HCT116 (cell line): ENCODE data around the gene SEMA3G.

Experiments used
- EGR1 ChIP-seq: IDR thresholded peaks from 2 replicates; pipeline ENCODE4 v1.6.1; 2012; ENCODE audit warnings: low read depth
- EZH2 ChIP-seq: fragments of 200-600 bp; sonication (generic); IDR thresholded peaks from 2 replicates; pipeline ENCODE4 v1.6.1; 2017; ENCODE audit warnings: antibody characterized with exemption, mixed run types
- EZH2phosphoT487 ChIP-seq: fragments of 200-600 bp; IDR thresholded peaks from 2 replicates; pipeline ENCODE4 v1.6.1; 2018; ENCODE audit warnings: antibody characterized with exemption, borderline replicate concordance
- POLR2A ChIP-seq: IDR thresholded peaks from 2 replicates; pipeline ENCODE4 v1.7.0; 2011; ENCODE audit warnings: borderline replicate concordance; ENCODE audit not compliant: insufficient read depth, insufficient read length; ENCODE audit errors: extremely low read depth
- POLR2AphosphoS5 ChIP-seq: IDR thresholded peaks from 2 replicates; pipeline ENCODE4 v1.6.1; 2011; ENCODE audit warnings: mild to moderate bottlenecking, low read depth, low read length, moderate library complexity
- SP1 ChIP-seq: IDR thresholded peaks from 2 replicates; pipeline ENCODE4 v1.6.1; 2012; ENCODE audit warnings: low read depth
- TF ChIP-seq, protein P1 (sequence below): IDR thresholded peaks from 2 replicates; pipeline ENCODE4 v1.6.1; 2012
- TF ChIP-seq, protein P2 (sequence below), 3 experiments: fragments of 200-600 bp in 1 of 3; sonication (generic) in 1 of 3; IDR thresholded peaks in 2 of 3; conservative IDR thresholded peaks in 1 of 3; 2 replicates each; pipeline ENCODE4 v1.5.1; 2012 to 2017; ENCODE audit warnings: low read depth in 2 of 3, low read length in 2 of 3, antibody characterized with exemption in 1 of 3, borderline replicate concordance in 1 of 3, control low read depth in 1 of 3, mild to moderate bottlenecking in 1 of 3, mixed read lengths in 1 of 3, mixed run types in 1 of 3, moderate library complexity in 1 of 3; ENCODE audit not compliant: insufficient read depth in 1 of 3
- TF ChIP-seq, protein P3 (sequence below): IDR thresholded peaks from 2 replicates; pipeline ENCODE4 v1.6.1; 2012; ENCODE audit warnings: low read depth

- TF ChIP-seq EZH2 = no peak
- TF ChIP-seq POLR2AphosphoS5 = no peak
- TF ChIP-seq, protein P1, sequence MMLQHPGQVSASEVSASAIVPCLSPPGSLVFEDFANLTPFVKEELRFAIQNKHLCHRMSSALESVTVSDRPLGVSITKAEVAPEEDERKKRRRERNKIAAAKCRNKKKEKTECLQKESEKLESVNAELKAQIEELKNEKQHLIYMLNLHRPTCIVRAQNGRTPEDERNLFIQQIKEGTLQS = no peak
- no peak for TF ChIP-seq SP1
- TF ChIP-seq, protein P2, sequence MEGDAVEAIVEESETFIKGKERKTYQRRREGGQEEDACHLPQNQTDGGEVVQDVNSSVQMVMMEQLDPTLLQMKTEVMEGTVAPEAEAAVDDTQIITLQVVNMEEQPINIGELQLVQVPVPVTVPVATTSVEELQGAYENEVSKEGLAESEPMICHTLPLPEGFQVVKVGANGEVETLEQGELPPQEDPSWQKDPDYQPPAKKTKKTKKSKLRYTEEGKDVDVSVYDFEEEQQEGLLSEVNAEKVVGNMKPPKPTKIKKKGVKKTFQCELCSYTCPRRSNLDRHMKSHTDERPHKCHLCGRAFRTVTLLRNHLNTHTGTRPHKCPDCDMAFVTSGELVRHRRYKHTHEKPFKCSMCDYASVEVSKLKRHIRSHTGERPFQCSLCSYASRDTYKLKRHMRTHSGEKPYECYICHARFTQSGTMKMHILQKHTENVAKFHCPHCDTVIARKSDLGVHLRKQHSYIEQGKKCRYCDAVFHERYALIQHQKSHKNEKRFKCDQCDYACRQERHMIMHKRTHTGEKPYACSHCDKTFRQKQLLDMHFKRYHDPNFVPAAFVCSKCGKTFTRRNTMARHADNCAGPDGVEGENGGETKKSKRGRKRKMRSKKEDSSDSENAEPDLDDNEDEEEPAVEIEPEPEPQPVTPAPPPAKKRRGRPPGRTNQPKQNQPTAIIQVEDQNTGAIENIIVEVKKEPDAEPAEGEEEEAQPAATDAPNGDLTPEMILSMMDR (IDR thresholded peaks at IDR 0.05 in 2 of 3, conservative IDR thresholded peaks at IDR 0.05 in 1 of 3; ENCODE audit: borderline replicate concordance in 1 of 3, insufficient read depth in 1 of 3, low read depth in 2 of 3, low read length in 2 of 3) = no peak
- TF ChIP-seq, protein P3, sequence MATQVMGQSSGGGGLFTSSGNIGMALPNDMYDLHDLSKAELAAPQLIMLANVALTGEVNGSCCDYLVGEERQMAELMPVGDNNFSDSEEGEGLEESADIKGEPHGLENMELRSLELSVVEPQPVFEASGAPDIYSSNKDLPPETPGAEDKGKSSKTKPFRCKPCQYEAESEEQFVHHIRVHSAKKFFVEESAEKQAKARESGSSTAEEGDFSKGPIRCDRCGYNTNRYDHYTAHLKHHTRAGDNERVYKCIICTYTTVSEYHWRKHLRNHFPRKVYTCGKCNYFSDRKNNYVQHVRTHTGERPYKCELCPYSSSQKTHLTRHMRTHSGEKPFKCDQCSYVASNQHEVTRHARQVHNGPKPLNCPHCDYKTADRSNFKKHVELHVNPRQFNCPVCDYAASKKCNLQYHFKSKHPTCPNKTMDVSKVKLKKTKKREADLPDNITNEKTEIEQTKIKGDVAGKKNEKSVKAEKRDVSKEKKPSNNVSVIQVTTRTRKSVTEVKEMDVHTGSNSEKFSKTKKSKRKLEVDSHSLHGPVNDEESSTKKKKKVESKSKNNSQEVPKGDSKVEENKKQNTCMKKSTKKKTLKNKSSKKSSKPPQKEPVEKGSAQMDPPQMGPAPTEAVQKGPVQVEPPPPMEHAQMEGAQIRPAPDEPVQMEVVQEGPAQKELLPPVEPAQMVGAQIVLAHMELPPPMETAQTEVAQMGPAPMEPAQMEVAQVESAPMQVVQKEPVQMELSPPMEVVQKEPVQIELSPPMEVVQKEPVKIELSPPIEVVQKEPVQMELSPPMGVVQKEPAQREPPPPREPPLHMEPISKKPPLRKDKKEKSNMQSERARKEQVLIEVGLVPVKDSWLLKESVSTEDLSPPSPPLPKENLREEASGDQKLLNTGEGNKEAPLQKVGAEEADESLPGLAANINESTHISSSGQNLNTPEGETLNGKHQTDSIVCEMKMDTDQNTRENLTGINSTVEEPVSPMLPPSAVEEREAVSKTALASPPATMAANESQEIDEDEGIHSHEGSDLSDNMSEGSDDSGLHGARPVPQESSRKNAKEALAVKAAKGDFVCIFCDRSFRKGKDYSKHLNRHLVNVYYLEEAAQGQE = no peak
- TF ChIP-seq POLR2A = no peak
- no peak for TF ChIP-seq EGR1
- TF ChIP-seq EZH2phosphoT487 = no peak
These were observed 44.6 kb downstream of the SEMA3G start for GRCh38 chr3:52400275-52400793.
